Activated T-cell treated with anti-CD3 and anti-CD28 coated beads for 24 hours (primary cell): ENCODE results near the gene SLC22A23.
"Not testable (repeated sequence)": the region's sequence is repeated elsewhere in the genome, so short reads cannot be mapped to it uniquely, and the experiment has no call there.

Source experiments
- DNase-seq: peaks from one replicate; pipeline ENCODE4 v3.0.0-alpha.2; 2020; ENCODE audit warnings: low read depth

Gene SLC22A23

GRCh38 chr6:3403238-3404173, 53.3 kb downstream of the SLC22A23 start:
- no peak for DNase-seq

DNA sequence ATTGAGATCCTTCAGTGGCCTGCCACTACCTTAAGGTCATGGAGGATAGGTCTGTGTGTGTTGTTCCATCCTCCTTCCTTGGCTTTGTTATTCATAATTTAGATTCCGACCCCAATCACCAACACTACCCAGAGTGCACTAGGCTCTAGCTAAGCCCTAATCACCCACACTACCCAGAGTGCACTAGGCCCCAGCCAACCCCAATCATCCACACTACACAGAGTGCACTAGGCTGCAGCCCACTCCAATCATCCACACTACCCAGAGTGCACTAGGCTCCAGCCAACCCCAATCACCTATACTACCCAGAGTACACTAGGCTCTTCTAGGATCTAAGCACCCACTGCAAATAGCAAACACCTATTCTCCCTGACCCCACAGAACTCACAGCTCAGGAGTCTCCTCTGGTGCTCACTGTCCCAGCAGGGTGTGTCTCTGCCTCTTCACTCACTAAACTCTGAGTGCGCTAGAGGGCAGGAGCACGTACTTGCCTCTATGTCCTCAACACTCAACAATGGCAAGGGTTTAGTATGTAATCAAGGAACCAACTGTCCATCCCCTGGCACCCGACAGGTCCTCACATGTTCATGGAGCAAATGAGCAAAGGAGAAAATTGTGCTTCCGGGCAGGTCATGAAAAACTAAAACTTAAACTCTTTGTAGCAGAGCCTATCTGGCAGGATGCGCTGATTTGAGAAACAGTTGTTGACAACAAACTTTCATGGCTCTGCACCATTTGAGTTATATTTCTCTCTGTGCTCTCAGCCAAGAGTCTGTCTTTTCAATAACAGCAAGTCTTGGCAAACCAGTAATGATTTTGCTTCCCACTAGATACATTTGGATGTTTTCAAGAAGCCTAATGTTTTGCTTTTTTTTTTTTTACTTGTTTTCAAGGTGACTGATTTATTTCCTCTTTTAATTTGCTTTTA, 54.3 kb downstream of the SLC22A23 start:
- no peak for DNase-seq

DNA sequence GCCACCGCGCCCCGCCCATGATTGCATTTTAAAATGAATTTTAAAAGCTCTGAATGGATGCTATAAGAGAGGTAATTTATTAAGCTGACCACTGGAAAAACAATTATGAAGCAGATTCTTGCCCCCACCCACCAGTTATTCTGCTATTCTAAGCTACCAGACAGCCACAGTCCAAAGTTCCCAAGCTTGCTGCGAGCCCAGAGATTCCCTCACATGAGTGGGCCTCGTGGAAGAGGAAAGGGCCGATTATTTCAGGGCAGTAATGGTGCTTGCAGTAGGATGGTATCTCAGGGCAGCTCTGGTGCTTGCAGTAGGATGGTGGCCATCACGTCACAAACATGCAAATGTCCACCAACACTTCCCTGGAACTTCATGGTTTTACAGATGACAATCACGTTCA, 56.7 kb downstream of the SLC22A23 start:
- DNase-seq = no peak

DNA sequence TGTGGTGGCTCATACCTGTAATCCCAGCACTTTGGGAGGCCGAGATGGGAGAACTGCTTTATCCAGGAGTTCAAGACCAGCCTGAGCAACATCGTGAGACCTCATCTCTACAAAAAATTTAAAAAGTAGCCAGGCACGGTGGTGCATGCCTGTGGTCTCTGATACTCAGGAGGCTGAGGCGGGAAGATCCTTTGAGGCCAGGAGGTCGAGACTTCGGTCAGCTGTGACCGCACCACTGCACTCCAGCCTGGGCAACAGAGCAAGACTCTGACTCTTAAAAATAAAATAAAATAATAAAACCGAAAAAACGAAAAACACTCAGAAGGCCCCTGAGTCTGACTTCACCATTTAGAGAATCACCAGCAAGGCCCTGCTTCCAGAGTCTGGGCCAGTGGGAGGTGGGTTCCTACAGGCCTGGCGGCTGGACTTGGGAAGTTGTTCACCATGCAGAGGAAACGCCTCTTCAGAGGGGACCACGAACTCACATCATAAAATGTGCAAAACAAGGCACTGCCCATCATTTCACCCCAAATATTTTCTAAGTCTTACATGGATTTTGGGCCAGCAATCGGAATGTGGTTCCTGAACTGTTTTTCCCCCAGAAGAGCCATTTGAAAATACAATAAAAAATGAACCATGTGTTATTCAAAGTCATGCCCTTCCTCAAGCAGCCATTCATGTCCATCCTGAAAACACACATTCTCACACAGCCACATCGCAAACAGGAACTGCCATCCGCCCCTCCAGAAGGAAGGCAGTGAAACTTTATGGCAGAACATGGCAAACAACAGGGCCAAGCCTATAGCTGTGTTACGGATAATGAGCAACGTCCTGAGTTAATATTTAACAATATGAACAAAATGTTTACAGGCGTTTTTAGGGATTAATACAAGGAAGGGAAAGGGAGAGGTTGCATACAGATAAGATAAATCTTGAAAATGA, 57.8 kb downstream of the SLC22A23 start:
- no peak for DNase-seq

DNA sequence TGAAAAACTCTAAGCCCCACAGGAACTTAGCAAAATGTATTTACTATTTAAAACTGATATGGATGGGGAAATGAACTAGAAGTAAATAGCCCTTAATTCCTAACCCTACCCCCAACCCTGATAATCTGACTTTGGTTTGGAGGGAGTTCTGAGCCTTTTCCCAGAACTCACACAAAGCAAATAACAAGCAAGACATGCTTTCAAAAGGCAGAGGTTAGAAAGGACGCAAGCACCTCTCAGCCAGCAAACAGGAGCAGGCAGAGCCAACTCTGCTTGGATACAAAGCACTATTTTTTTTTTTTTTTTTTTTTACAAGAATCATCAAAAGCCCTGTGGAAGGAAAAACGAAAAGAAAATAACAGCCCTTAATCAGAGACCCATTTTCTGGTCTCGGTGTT, 58.7 kb downstream of the SLC22A23 start:
- DNase-seq = no peak

GRCh38 chr6:3397229-3398164, 59.4 kb downstream of the SLC22A23 start:
- no peak for DNase-seq

DNA sequence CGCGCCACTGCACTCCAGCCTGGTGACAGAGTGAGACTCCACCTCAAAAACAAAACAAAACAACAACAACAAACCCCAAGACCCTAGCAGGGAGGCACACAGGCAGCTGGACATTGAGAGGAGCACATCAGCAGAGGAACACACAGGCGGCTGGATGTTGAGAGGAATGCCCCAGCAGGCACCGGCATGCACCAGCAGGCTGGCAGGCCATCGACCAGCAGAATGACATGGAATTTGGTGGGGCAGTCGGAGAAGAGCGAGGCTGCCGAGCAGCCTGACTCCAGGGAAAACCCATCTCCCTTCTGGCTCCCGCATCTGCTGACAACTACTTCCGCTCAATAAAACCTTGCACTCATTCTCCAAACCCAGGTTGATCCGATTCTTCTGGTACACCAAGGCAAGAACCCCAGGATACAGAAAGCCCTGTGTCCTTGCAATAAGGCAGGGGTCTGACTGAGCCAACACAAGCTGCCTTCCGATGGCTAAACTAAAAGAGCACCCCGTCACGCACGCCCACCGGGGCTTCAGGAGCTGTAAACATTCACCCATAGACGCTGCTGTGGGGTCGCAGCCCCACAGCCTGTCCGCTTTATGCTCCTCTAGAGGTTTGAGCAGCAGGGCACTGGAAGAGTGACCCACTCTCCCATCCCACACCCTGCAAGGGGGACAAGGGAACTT, 60.2 kb downstream of the SLC22A23 start:
- DNase-seq = no peak

DNA sequence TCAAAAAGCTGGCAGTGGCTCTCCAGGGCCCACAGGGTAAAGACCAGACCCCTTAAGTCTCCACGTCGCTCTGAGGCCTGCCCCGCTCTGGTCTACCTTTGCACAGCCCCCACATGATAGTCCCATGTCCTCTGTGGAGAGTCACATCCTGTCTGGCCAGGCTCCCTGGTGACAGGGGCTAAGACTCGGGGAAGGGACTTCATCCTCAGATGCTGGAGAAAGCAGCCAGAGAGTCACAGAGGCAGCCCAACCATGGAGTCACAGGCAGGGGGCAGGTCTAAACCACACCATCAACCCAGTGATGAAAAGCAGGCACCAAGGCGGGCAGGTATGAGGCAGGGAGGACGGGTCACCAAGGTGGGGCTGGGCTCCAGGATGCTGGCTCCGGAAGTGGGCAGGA, 62.2 kb downstream of the SLC22A23 start:
- no peak for DNase-seq

- DNase-seq = no peak
Measured at GRCh38 chr6:3393836-3394202, 63.0 kb downstream of the SLC22A23 start.

GRCh38 chr6:3392930-3393835, 63.7 kb downstream of the SLC22A23 start:
- no peak for DNase-seq

DNA sequence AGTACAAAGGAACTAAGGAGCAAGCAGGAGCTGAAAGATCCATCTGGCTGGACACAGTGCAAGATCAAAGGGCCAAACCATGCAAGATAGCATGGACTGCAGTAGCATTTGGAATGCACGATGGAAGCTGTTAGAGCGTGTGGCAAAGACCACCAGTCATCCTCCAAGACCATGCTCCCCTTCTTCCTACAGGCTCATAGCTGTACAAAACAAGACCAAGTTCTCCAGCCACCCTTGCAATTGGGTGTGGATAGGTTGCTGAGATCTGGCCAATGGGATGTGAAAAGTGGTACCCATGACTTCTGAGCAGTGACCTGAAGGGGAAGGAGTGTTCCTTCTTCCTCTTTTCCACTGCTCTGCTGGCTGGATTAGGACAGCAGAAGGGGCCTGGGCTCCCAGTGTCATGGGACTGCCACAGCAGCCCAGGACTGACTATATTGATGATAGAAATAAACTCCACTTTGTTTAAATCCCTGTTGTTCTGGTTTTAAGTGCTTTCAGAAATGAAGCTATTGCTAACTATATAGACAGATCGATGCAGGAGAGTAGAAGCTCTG, 64.9 kb downstream of the SLC22A23 start:
- DNase-seq = no peak

DNA sequence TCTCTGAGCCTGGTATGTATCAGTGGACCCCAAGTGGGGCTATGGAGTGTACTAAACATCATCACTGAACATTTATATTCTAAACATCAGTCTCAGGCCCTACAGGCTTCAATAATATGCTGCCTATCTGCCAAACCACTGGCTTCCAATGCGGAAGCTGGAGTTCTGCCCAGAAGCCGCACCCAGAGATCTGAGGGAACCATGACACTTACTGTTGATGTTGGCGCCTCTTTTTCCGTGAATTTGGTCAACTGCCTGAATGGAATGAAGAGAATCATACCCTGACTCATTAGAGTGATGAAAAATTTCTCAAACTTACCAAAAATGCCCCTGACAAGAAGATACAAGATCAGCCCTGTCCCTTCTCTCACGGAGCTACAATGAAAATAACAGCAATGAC, 66.2 kb downstream of the SLC22A23 start:
- DNase-seq = no peak

GRCh38 chr6:3389390-3390167, 67.3 kb downstream of the SLC22A23 start:
- no peak for DNase-seq

DNA sequence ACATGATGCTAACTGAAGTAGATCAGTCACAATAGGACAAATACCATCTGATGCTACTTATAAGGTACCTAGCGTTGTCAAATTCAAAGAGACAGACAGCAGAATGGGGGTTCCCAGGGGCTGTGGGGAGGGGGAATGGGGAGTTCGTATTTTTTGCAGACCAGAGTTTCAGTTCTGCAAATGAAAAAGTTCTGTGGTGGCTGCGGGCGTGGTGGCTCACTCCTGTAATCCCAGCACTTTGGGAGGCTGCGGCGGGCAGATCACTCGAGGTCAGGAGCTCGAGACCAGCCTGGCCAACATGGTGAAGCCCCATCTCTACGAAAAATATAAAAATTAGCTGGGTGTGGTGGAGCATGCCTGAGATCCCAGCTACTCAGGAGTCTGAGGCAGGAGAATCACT, 68.1 kb downstream of the SLC22A23 start:
- DNase-seq = no peak

DNA sequence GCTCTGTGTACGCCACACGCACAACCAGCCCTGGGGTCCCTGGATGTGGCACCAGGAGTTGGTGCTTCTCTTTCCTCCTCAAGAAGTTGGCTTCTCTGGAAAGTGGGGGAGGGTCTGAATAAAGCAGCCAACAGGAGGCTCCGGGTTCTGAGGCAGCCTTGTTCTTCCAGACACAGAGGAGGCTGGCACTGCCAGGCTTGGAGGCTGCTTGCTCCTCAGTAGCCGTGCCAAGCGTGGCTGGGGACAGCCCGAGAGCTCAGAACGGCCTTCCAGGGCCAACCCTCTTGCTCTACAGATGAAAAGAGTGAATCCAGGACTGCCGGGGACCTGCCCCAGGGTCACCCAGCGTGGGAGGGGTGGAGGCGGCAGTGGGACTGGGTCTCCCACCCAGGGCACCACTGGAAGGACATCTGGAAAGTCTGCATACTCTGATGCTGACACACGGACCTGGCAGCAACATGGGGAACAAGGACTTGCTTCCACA, 70.4 kb downstream of the SLC22A23 start:
- DNase-seq = no peak

- DNase-seq = no peak
Measured at GRCh38 chr6:3385660-3386151, 71.1 kb downstream of the SLC22A23 start.

DNA sequence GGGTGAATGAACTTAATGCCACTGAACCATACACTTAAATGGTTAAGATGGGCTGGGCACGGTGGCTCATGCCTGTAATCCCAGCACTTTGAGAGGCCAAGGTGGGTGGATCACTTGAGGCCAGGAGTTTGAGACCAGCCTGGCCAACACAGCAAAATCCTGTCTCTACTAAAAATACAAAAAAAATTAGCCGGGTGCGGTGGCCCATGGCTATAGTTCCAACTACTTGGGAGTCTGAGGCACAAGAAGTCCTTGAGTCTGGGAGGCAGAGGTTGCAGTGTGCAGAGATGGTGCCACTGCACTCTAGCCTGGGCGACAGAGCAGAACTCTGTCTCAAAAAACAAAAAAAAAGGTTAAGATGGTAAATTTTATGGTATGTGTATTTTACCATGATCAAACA, 71.7 kb downstream of the SLC22A23 start:
- not testable (repeated sequence) for DNase-seq
